IPS-18c (cell line): ENCODE measurements around the gene ZNF385C.

Experiments
- H3K4me3 ChIP-seq: 2 replicates; pipeline ENCODE4 v1.7.0; 2013; ENCODE audit warnings: low read depth, mild to moderate bottlenecking, low read length, moderate library complexity; ENCODE audit not compliant: insufficient read depth
- H3K9me3 ChIP-seq: one replicate; pipeline ENCODE4 v1.6.1; 2013; ENCODE audit warnings: mild to moderate bottlenecking, low read length, moderate library complexity; ENCODE audit not compliant: control insufficient read depth, insufficient read depth

Gene ZNF385C

GRCh38 chr17:42092939-42093338 is 5.3 kb downstream of the ZNF385C start:
- H3K9me3 ChIP-seq: no peaks in the 10 kb centered on the region

GRCh38 chr17:42090964-42091790 is 7.1 kb downstream of the ZNF385C start:
- Histone ChIP-seq H3K4me3 (no peak overlapping the region), H3K9me3 (no peaks in the 10 kb centered on the region)

More at GRCh38 chr17:42092939-42093338, 5.3 kb downstream of the ZNF385C start:
- H3K4me3 ChIP-seq: no peak overlapping the region

GRCh38 chr17:42088736-42089135 is 9.5 kb downstream of the ZNF385C start:
- H3K4me3 ChIP-seq: no peak overlapping the region

GRCh38 chr17:42087736-42088705 is 10.3 kb downstream of the ZNF385C start:
- Histone ChIP-seq H3K4me3 (no peak overlapping the region), H3K9me3 (no peaks in the 10 kb centered on the region)

More at GRCh38 chr17:42088736-42089135, 9.5 kb downstream of the ZNF385C start:
- no peaks in the 10 kb centered on the region for H3K9me3 ChIP-seq

DNA sequence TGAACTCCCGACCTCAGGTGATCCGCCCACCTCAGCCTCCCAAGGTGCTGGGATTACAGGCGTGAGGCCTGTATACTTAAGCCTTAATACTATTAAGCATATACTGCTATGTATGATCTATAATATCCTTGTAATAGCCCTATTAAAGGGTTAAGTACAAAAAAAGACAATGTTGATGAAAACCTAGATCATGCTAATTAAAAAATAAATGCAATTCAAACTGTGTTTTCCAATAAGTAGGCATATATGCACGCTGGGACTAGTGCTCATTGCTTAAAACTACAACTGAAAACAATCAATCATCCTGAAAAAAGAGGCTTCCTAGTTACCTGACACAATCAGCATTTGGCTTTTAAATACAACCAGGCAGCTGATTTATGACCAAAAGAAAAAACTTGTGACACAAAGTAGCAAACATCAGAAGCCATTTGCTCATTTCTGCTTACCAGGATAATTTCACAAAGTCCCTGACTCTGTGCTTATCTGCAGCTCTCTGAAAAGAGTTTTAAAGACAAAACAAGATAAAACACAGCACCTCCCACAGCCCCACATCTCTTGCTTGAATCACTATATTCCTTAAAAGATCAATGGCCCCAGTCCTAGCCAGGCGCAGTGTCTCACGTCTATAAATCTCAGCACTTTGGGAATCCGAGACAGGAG is 11.1 kb downstream of the ZNF385C start:
- no peaks in the 10 kb centered on the region for H3K9me3 ChIP-seq
- no peak overlapping the region for H3K4me3 ChIP-seq

GRCh38 chr17:42081516-42082129 is 16.6 kb downstream of the ZNF385C start:
- H3K4me3 ChIP-seq: no peak overlapping the region
- no peaks in the 10 kb centered on the region for H3K9me3 ChIP-seq

DNA sequence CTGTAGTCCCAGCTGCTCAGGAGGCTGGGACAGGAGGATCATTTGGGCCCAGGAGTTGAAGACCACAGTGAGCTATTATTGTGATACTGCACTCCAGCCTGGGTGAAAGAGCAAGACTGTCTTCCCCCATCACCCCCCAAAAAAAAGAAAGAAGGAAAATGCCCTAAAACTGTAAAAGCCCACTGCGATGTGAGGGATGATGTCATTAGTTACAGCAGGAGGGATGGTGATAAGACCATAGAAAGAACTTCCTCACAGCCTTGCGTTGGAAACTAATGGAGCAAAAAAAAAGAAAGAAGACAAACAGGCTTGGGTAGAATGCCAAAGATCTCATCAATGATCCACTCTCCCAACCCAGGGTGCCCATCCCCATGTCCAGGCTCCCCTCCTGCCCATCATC is 18.7 kb downstream of the ZNF385C start:
- Histone ChIP-seq H3K4me3 (no peak overlapping the region), H3K9me3 (no peaks in the 10 kb centered on the region)

DNA sequence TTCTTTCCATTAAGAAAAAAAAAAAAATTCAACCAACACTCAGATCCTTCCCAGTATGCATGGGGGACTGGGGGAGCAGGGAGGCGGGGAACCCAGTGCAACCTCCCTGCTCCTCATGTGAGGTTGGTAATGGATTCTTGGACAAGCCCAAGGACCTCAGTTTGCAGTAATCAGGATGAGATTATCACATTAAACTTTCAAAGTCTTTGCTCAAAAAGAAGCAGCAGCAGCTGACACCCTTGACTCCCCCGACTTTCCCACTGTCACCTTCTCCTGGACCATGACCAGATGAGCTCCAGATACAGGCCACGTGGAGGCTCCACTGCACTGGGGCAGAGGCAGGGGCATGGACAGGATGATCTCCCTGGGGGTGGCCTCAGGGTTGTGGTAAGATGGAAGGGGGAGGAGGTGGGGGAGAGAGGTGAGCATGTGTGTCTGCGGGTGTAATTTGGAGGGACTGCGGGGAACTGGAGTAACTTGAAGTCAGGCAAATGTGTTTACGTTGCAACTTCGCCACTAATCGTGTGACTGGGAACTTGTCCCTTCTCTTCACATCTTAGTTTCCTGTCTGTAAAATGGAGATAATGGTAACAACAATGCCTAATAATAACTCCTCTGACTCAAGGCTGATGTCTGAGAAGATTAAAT is 19.8 kb downstream of the ZNF385C start:
- Histone ChIP-seq H3K9me3 (no peaks in the 10 kb centered on the region), H3K4me3 (no peak overlapping the region)

GRCh38 chr17:42077755-42078154 is 20.5 kb downstream of the ZNF385C start:
- no peaks in the 10 kb centered on the region for H3K9me3 ChIP-seq
- H3K4me3 ChIP-seq: no peak overlapping the region

DNA sequence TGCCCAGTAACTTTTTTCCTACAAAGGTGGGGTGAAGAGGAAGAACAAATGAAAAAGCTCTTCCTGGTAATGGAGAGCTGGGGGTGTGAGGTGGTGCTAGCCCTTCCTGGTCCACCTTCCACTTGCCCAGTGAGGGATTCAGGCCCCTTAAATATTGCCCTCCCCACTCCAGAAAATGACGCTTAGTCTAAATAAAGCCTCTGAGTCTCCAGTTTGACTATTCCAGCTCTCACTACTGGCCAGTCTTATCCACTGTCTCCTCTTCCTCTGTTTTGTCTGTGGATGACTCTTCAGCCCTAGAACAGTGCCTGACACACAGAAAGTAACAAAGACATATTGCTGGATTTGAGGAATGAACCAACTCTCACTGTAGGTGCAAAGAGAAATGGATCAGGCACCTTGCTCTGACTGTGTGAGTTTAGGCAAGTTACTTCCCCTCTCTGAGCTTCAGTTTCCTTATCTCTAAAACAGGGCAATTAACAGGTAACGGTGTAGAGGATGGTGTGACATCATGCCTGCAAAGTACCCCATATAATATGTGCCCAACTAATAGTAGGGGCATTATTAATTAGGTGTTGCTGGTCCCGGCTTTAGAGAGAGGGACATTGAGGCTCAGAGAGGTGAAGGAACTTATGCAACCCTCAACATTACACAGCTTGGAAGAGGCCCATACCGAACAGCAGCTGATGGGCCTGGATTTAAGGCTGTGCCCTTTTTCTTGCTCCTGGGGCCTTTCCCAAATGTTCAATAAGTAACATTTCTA is 21.3 kb downstream of the ZNF385C start:
- no peaks in the 10 kb centered on the region for H3K9me3 ChIP-seq
- H3K4me3 ChIP-seq: no peak overlapping the region

DNA sequence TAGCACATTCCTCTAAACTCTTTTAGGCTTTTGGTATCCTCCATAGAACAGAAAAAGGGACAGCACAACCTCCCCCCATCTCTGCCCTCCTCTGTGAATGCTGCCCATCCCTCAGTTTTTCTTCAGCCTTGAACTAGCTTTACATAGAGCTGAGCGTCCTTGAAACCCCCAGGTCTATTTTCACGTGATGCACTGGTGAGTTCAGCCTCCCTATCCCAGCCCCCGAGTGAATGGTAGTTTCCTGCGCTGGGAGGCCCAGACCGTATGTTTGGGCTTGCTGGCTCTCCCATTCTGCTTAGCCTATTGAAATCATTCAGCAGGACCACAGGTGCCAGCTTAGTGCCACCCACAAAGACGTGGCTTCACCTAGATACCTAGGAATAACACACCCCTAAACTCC is 22.5 kb downstream of the ZNF385C start:
- no peak overlapping the region for H3K4me3 ChIP-seq
- H3K9me3 ChIP-seq: no peaks in the 10 kb centered on the region

GRCh38 chr17:42072323-42073187 is 25.7 kb downstream of the ZNF385C start:
- no peaks in the 10 kb centered on the region for H3K9me3 ChIP-seq
- peak overlapping the region; percentile 77 for H3K4me3 ChIP-seq

GRCh38 chr17:42071810-42072209 is 26.5 kb downstream of the ZNF385C start:
- H3K4me3 ChIP-seq: peak overlapping the region; percentile 77

DNA sequence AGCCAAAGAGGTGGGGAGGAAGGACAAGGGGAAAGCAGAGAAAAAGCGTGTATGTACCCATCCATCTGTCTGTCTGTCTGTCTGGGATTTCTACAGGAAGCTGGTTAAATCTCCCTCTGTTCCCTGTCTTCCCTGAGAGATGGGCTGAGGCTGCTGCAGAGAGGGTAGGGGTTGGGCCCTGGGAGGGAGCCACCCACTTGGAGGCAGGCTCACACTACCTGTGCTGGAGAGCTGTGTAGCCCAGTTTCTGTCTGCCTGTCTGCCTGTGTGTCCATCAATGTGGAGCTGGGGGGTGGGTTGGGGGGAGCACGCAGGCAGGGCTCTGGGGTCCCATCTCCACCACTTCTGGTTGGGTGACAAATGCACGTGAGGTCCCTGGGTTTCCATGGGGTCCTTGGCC is 29.3 kb downstream of the ZNF385C start:
- Histone ChIP-seq H3K9me3 (no peaks in the 10 kb centered on the region), H3K4me3 (no peak overlapping the region)

More at GRCh38 chr17:42071810-42072209, 26.5 kb downstream of the ZNF385C start:
- no peaks in the 10 kb centered on the region for H3K9me3 ChIP-seq
